ENCODE results near the gene SPTBN5.

SPTBN5 gene

DNA sequence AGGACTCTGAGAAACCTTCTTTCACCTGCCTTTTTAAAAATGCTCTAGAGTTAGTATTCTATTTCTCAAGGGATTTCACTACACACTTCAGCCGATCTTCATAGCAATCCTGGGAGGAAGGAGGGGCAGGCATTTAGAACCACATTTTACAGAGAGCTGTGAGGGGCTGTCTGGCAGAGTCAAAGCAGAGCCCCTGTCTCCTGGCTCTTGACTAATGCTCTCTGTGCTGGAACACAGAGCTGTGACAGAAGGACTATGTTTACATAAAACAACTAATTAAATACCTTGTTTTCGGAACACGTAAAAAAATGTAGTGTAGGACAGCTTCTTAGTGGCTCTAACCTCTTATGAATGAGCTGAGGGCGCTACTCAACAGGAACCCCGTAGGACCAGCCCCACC lies 7.6 kb upstream of the SPTBN5 start:
- FAIRE-seq = no peak

GRCh38 chr15:41900526-41901380 lies 6.9 kb upstream of the SPTBN5 start:
- FAIRE-seq = no peak

DNA sequence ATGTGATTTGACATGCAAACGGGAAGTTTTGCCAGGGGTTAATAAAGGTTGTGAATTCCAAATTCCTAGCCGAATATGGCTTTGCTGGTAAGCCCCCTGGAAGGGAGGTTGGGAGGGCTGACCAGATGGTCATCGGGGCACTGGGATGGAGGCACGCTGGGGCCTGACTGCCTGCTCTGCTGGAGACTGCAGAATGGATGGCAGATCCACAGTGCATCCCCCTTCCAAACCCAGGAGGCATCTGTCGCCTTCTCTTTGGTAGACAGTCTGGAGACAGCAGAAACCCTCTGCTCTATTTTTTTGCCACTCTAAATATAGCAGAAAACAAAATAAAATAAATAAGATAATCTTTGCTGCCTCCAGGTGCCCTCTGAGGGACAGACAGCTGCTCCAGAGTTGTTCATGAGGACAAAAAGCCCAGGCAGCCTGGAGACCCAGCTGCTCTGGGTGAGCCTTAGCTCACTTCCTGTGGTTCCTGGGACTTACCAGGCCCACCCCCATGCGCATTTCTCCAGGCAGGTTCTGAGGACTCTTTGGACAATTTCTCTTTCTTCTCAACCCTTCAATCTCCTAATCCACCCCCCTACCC lies 6.1 kb upstream of the SPTBN5 start:
- no peak for FAIRE-seq

GRCh38 chr15:41897363-41897799 lies 3.5 kb upstream of the SPTBN5 start:
- FAIRE-seq = no peak

- no peak for FAIRE-seq
These were observed 2.7 kb upstream of the SPTBN5 start for GRCh38 chr15:41896566-41896965.

GRCh38 chr15:41895957-41896356 lies 2.1 kb upstream of the SPTBN5 start:
- FAIRE-seq = no peak

DNA sequence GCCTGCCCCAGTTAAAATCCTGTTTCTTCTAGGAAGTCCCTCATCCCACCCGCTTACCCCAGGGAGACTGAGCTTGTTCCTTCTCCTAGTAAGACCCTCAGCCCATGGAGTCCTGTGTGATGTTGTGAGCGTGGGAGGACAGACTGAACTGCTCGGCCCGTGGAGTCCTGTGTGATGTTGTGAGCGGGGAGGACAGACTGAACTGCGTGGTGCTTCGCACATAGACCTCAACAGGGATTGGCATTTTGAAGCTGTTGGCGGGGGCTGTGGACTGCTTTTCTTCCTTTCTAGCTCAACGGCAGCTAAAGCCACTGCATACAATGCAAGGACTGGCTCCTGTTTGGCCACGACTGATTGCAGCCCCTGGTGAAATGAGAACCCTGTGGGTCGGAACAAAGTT lies 1.6 kb upstream of the SPTBN5 start:
- no peak for FAIRE-seq

DNA sequence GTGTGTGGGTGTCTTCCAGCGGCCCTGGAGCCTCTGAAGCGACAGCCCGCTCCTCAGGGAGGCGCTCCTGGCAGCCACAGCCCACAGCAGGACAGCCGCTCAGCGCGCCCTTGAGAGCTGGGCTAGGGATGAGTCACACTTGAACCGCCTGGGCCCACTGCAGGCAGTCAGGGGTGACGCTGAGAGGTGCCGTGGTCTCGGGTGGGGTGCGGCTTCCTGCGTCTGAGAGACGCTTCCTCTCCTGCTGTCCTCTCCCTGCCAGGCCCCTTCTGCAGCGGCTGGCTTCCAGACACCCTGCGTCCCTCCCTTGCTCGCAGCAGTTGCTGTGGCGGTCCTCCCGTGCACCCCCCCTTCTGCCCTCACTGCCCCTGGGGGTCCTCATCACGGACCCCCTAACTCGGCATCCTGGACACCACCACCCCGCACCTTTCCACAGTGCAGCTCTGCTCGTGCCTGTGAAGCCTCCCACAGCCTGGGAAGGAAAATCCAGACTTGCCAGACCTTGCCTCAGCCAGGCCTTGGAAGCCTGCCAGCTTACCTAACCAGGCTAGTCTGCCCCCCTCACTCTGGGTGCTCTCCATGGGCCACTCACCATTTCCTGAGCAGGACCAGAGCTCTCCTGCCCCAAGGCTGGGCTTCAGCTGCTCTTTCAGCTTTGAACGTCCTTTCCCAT lies 1.1 kb upstream of the SPTBN5 start:
- no peak for FAIRE-seq

- no peak for FAIRE-seq
These were observed 468 bp upstream of the SPTBN5 start for GRCh38 chr15:41894251-41894790.

DNA sequence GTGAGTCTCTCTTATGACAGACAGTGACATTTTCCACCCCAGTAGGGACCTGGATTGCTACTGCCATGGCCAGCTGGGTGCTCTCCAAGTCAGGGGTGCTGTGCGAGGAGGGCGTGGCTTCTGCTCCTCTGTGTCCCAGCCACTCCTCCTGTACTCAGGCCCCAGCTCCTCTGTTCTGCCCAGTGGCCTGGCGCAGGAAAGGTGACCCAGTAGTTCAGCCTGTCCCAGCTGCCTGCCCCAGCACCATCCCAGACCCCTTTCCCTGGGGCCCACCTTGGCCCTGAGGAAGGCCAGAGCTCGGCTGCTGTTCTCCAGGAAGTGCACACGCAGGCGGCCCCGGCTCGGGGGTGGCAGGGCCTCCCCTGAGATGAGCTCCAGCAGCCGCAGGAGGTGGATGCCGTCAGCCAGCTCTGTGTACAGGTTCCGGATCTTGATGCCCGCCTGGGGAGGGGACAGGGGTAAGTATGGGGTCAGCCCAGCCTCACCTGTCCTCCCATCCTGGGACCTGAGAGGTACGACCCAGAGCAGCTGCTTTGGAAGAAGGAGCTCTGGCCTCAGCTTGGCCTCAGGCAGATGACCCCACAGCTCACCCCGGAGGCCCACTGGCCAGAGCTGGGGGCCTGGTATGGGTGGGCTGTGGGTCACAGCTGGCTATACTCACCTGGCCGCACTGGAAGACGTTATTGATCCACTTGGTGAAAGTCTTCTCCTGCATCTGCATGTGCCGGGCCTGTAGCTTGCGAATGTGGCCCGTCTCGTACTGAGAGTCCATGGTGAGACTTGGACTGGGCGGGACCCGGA lies 1.0 kb downstream of the SPTBN5 start:
- no peak for FAIRE-seq

DNA sequence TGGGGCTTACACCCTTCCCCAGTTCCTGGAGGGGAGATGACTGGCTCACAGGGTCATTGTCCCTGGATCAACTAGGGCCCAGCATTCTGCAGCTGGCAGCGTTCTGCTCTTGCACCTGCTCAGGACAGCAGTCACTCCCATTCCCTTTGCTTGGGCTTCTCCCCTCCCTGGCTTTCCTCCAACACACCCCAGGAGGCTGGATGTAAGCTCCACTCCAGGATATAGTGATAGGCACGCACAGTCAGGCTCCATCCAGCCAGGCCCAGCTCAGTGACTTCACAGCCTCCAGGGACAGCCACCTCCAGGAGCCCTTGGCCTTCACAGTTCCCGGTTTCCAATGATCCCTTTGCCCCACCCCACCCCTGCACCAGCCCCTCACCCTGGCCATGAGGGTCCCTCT lies 1.9 kb downstream of the SPTBN5 start:
- FAIRE-seq = no peak

- no peak for FAIRE-seq
These were observed 2.6 kb downstream of the SPTBN5 start for GRCh38 chr15:41891226-41891625.

- no peak for FAIRE-seq
These were observed 3.7 kb downstream of the SPTBN5 start for GRCh38 chr15:41890050-41890690.

DNA sequence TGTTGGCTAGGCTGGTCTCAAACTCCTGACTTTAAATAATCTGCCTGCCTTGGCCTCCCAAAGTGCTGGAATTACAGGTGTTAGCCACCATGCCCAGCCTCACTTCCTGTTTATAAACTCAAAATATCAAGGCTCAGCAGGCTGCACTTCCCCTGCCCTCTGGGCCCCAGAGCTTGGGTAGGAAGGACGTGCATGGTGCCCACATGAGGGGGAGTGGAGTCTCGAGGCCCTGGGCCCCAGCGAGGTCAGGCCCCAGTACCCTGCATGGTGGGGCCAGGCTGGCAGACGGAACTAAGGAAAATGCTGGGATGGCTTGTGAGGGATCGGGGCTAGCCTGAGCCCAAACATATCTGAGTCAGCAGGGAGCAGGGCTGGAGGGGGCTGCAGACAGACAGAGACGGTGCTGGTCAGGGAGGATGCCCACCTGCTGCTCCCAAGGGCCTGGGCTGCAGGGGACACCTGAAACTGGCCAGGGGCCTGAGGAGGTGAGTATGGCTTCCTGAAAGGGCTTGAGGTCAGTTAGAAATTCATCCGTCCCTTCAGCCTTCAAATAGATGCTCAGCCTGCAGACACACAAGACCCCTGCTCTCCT lies 5.1 kb downstream of the SPTBN5 start:
- no peak for FAIRE-seq

- no peak for FAIRE-seq
These were observed 6.0 kb downstream of the SPTBN5 start for GRCh38 chr15:41887893-41888292.

DNA sequence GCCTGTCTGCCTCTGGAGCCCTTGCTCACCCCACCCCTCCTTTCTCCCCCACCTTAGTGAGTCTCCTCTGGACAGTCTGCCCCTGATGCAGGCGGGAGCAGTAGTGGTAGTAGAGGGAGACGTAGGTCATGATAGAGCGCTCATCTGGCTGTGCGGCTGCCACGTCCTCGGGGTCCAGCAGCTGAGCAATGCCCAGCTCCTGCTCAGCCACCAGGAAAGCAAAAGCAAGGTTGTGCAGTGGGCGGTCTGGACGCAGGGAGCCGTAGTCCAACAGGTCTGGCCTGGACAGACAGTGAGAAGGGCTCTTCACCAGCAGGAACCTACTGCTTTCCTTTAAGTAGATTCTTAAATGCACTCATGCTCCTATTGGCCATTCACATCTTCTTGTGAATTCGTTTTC lies 6.7 kb downstream of the SPTBN5 start:
- FAIRE-seq = no peak

DNA sequence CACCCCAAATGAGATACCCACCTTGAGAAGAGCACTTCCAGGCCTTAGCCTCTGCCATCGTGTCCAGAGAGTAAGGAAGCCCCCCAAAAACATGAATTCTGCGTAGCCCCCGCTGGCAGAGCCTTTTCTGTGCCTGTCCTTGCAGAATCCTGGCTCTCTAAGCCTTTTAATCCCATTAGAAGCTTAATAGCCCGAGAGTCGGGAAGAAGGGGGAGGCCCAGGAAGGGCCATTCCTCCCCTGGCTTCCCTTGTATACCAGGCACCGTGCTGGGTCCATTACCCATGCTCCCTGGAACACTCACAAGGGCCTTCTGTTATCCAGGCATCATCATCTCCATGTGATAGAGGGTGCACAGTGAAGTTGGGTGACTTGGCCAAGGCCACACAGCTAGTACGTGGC lies 7.1 kb downstream of the SPTBN5 start:
- FAIRE-seq = no peak

GRCh38 chr15:41885841-41886240 lies 8.0 kb downstream of the SPTBN5 start:
- no peak for FAIRE-seq

DNA sequence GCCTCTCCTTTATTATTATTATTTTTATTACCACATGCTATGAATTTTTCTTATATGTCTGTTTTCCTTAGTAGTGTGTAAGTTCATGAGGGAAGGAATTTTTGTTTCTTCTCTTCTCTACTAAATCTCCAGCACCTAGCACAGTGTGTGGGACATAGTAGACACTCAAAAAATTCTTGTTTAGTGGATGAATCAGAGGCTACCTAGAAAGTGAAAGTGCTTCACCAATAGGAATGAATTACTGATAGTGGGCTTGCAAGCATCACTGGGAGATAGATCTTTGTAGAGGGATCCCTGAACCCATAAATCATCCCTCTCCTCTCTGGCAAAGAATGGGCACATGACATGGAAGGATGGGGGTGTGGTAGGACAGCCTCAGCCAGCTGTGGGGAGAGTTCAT lies 8.5 kb downstream of the SPTBN5 start:
- FAIRE-seq = no peak

DNA sequence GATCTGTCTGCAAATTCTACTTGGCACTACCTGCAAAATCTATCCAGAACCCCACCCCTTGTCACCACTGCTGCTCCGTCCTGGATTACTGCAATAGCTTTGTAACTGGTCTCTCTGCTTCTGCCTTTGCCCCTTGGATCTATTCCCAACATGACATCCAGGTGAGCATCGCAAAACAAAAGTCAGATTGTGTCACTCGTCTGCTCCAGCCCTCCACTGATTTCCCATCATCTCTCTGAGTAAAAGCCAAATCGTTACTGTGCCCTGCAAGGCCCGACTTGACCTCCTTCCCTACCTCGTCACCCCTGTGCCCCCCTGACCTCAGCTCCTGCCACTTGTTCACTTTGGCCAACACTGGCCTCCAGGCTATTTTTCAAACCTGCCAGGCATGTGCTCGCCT lies 9.4 kb downstream of the SPTBN5 start:
- FAIRE-seq = no peak

DNA sequence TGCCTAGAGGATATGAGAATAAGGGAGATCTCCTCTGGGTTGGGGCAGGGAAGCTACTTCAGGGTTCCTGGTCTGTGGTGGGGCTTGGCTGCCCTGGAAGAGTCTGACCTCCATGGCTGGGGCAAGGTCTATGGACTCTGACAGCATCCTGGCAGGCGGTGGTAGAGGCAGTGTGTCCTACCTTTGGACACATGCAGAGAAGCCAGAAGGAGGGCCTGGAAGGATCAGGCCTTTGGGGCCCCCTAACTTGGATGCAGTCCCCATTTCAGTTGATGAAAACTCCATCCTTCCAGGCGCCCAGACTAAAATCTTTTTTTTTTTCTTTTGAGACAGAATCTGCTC lies 10.4 kb downstream of the SPTBN5 start:
- no peak for FAIRE-seq
